ENCODE results near the gene NFAM1.

NFAM1 gene

DNA sequence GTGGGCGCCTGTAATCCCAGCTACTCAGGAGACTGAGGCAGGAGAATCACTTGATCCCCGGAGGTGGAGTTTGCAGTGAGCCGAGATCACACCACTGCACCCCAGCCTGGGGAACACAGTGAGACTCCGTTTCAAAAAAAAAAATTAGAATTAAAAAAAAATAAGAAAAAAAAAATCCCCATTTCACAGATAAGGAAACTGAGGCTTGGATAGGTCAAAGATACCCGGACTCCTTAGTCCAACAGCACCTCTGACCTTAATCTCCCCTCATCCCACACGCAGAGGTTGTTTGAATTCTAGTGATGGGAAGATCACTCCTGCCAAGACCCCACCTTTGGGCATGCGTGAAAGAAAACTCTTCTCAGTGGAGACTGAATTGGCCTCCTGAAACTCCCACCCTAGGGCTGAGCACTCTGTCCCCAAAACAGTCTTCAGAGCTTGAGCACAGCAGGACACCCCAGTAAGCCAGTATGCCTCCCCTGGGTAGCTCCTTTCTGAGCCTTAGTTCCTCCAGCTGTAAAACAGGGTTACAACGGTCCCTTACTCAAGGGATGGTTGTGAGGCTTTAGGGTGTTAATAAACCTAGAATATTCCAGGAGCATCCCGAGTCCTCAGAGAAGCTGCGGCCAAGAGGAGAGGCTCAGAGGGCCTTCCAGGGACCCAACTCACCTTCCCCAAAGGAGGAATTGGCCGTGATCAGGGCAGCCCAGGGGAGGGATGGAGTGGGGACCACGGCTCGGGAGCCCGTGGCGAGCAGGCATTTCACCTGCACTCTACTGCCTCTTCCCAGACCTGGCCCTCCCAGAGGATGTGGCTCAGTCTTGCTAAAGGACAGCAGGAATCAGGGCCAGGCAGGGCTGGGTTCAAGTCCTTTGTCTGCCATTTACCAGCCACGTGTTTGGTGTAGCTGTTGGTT lies 73.3 kb downstream of the NFAM1 start:
- no peak for DNase-seq (ENCODE audit: low read depth)

- no peak for DNase-seq (ENCODE audit: low read depth)
Measured at GRCh38 chr22:42357634-42358296, 74.4 kb downstream of the NFAM1 start.

DNA sequence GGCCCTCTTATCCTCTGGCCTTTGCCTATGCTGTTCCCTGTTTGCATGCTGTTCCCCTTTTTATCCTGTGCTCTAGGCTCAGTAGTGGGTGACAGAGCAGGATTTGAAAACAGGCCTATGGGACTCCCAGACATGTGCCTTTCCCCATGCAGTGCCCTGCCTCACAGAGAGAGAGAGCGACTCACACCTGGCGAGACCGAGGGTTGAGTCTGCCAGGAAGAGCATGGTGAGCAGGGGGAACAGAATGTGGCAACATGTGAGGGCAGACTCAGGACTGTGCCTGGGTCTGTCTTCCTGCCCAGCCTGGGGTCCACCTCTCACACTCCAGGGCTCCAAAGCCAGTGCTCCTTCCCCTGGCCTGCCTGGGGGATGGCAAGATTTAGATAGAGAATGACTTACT lies 75.0 kb downstream of the NFAM1 start:
- no peak for DNase-seq (ENCODE audit: low read depth)

- DNase-seq (ENCODE audit: low read depth), result no peak
Measured at GRCh38 chr22:42356533-42356932, 75.7 kb downstream of the NFAM1 start.

DNA sequence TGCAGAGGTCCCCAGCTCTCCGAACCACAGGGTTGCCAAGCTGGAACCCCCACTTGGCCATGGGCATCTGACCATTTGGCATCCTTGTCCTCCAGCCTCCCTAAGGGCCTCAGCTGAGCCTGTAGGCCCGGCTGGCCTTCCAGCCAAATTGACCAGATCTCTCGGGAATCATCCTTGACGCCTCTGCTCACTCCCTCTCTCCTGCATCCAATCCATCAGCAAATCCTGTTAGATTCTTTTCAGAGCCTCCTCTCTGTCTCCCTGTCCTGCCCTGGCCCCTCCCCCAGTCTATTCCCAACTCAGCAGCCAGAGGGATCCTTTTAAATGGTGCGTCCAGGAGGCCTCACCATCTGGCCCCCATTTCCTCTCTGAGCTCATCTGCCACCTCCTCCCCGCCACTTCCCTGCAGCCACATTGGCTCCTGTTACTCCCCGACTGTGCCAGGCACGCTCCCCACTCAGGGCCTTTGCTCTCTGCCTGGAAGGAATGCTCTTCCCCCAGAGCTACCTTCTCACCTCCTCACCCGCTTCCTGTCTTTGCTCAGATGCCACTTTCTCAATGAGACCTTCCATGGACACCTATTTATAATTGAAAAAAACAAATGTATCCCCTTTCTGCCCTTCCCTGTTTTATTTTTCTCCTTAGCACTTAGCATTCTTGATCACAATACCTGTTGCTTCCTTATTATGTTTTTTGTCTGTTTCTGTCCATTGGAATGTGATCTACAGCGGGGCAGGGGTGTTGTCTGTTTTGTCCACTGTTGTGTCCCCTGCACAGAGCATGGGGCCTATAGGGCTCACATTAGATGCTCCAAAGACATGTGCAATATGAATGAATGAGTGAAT lies 78.1 kb downstream of the NFAM1 start:
- DNase-seq (ENCODE audit: low read depth), result no peak

DNA sequence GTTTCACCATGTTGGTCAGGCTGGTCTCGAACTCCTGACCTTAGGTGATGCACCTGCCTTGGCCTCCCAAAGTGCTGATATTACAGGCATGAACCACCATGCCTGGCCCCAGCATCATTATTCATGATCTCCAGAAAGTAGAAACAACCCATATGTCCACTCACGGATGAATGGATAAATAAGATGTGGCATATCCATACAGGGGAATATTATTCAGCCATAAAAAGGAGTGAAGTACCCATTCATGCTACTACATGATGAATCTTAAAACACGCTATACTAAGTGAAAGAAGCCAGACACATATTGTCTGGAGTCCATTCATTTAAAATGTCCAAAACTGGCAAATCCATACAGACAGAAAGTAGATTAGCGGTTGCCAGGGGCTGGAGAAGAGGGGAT lies 81.8 kb downstream of the NFAM1 start:
- DNase-seq (ENCODE audit: low read depth), result no peak

GRCh38 chr22:42347281-42347824 lies 84.8 kb downstream of the NFAM1 start:
- DNase-seq (ENCODE audit: low read depth), result no peak

DNA sequence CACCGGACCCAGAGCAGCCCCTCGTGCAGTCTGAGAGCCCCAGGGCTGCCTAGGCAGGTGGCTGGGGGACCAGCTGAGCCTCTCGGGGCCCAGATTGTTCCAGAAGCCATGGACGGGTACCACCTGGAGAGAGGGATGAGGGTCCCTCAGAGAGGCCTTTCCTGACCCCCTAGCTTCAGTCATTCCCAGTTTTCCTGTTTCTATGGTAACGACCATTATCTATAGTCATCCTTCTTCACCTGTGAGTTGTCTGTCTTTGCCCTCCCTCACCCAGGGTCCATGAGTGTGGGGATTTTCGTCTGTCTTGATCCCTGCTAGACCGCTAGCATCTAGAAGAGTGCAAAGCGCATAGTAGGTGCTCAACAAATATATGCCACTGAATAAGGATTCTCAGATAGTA lies 85.5 kb downstream of the NFAM1 start:
- DNase-seq (ENCODE audit: low read depth), result no peak

DNA sequence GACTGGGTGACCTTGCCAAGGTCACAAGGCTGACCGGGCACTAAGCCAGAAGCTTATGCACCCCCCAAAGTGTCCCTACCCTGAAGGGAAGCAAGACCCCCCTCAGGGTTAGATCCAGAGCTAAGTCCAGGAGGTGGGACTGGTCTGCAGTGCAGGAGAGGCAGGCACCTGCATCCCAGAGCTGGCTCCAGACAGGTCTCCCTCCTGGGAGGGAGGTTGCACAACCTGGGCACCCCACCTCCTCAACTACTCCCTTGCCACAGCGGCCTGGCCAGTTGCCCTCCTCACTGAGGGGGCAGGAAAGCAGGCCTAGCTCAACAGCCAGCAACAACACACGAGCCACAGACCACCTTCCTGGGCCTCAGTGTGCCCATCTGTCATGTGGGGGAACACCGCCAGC lies 86.7 kb downstream of the NFAM1 start:
- DNase-seq (ENCODE audit: low read depth), result no peak

GRCh38 chr22:42344361-42344905 lies 87.8 kb downstream of the NFAM1 start:
- DNase-seq (ENCODE audit: low read depth), result no peak

DNA sequence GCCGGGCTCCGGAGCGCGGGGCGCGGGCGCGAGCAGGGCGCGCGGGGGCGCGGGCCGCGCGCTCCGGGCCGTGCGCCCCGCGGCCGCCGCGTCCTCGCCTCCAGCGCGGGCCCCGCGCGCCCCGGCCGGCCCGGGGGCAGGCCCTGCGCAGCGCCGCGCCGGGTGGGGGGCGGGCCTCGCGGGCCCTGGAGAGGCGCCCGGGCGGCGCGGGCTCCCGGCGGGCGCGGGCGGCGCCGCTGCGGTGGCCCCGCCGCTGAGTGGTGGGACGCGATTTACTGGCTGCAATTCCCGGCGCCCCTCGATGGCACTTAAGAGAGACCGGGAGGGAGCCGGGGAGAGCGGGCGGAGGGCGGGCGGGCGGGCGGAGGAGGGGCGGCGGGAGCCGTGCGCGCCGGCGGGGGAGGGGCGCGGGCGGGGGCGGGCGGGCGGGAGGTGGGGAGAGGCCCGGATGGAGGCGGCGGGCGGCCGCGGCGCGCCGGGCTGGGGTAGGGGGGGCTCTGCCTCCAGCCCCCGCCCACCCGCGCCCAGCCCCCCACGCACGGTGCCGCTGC lies 88.6 kb downstream of the NFAM1 start:
- peak; percentile 9 for DNase-seq (ENCODE audit: low read depth)

GRCh38 chr22:42343121-42343454 lies 89.1 kb downstream of the NFAM1 start:
- DNase-seq (ENCODE audit: low read depth), result no peak

- DNase-seq (ENCODE audit: low read depth), result no peak
Measured at GRCh38 chr22:42342426-42343120, 89.6 kb downstream of the NFAM1 start.

DNA sequence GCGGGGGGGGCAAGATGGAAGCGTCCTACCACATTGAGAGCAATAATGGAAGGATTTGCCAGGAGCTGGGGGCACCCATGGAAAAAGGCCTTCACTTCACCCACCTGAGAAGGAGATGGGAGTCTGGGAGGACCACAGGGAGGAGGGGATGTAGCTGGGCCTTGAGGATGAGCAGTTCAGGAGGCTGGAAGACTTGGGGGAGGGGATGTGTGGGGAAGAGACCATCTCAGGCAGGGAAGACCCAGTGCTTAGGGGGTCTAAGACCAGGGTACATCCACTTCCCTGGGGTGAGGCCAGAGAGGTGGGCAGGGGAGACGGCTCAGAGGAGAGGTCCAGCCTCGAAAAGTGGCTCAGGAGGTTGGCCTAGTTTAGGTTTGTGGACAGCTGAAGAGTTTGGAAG lies 90.4 kb downstream of the NFAM1 start:
- no peak for DNase-seq (ENCODE audit: low read depth)

DNA sequence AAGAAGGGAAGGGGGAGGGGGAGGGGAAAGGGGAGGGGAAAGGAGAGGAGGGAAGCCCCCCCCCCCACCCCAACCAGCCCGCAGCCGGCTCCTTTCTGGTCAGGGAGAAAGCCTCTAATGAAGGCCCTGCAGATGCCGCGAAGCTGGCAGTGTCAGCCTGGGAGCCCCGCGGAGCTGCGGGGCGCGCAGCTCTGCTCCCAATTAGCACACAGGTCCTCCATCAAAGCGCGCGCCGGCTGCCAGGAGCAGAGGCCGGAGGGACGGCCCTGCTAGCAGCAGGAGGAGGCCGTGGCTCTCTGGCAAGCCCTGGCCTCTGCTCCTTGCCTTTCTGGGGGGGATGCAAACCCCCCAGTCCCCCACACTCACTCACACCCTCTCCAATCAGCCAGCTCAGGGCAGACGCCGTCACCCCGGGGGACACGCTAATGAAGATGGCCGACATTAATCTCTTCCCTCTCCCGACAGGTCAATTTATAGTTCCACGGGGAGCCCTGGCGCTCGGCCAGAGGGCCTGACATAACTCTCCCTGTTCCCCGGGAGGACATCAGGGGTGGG lies 91.3 kb downstream of the NFAM1 start:
- no peak for DNase-seq (ENCODE audit: low read depth)

DNA sequence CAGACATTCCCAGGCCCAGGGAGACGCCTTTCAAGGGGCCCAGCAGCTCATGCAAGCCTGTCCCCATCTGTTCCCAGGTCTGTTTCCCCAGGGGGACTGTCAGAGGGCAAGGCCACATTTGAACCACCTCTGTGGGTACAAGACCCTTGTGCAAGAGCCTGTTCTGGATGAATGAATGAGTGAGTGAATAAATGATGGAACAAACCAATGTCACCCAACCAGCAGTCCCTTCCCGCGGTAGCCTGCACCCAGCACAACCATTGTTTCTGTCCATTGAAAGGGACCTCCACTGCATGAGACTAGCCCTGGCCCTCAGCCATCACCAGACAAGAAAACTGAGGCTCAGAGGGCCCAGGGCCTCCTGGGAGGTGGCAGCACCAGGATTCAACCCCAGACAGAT lies 92.1 kb downstream of the NFAM1 start:
- no peak for DNase-seq (ENCODE audit: low read depth)

GRCh38 chr22:42338479-42338878 lies 93.7 kb downstream of the NFAM1 start:
- no peak for DNase-seq (ENCODE audit: low read depth)

GRCh38 chr22:42337356-42337755 lies 94.8 kb downstream of the NFAM1 start:
- DNase-seq (ENCODE audit: low read depth), result no peak

DNA sequence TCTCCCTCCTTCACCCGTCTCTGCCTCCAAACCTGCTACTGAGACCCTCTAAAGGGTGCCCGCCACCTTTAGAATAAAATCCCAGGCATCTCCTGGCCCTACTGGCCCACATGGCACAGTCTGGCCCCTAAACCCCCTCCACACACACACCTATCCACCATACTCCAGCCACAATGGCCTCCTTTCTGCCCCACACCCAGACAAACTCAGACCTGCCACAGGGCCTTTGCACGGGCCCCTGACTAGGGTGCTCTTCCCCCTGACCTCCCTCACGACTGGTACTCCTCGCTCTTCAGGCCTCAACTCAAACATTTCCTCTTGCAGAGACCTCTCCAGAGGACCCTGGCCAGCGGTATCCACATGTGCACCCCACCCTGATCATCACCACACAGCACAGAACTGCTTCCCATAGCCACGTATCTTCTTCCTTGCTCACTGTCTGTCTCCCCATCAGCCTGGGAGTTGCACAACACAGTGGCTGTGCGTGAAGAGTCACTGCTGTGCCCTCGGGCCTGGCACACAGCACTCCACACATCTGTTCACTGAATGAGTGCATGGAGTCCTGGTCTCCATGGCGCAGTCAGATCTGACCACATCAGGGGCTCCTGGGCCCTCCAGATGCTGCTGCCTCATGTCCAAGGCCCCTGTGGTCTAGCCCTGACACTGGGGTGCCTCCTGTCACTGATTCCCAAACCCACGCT lies 95.5 kb downstream of the NFAM1 start:
- DNase-seq (ENCODE audit: low read depth), result no peak

- DNase-seq (ENCODE audit: low read depth), result no peak
Measured at GRCh38 chr22:42335839-42336378, 96.3 kb downstream of the NFAM1 start.

All from stimulated activated CD8-positive, alpha-beta memory T cell treated with anti-CD3 and anti-CD28 coated beads, Interleukin-12 subunit alpha, Interleukin-12 subunit beta, amount 100 ng/mL, for 4 hours (primary cell).